H1 (cell line): ENCODE data around the gene GFOD1. TPM values are rescaled to one million over a fixed set of nuclear protein-coding genes. Genes with fewer than 3 reads are reported as not detected.

ENCODE experiments used
- CTCF ChIA-PET: fragments of 300-600 bp; sonication (Branson Sonifier 250); formaldehyde crosslinking; loops from one replicate; lab custom pipeline; 2021; ENCODE audit not compliant: partially characterized antibody; lab: Charles Lee
- POLR2A ChIA-PET: fragments of 300-600 bp; sonication (Branson Sonifier 250); formaldehyde crosslinking; loops from one replicate; lab custom pipeline; 2021; ENCODE audit warnings: inconsistent platforms; ENCODE audit not compliant: partially characterized antibody; lab: Charles Lee
- DNase-seq, 2 experiments: peaks; one replicate each; pipeline versions ENCODE4 v3.0.0 to v3.0.0-alpha.2; 2010 to 2022; ENCODE audit warnings: low spot score in 2 of 2, low read depth in 1 of 2, mixed read lengths in 1 of 2
- FAIRE-seq: peaks from 2 replicates; lab custom pipeline; 2011; peaks lifted over from hg19 to GRCh38; lab: Jason Lieb, UNC
- H2AFZ ChIP-seq: 2 replicates; pipeline ENCODE4 v1.8.1; 2012; ENCODE audit warnings: low read length, inconsistent platforms
- H2AK5ac ChIP-seq: 2 replicates; pipeline ENCODE4 v1.6.1; 2013; ENCODE audit warnings: low read depth, low read length
- H2BK120ac ChIP-seq: replicated peaks from 2 replicates; pipeline ENCODE3; 2013; ENCODE audit warnings: low read depth, low read length, inconsistent platforms
- H2BK12ac ChIP-seq: 2 replicates; pipeline ENCODE4 v1.6.1; 2013; ENCODE audit warnings: low read depth, low read length
- H2BK15ac ChIP-seq: 2 replicates; pipeline ENCODE4 v1.6.1; 2013; ENCODE audit warnings: low read length
- H2BK20ac ChIP-seq: 2 replicates; pipeline ENCODE4 v1.6.1; 2013; ENCODE audit warnings: low read length
- H2BK5ac ChIP-seq: 2 replicates; pipeline ENCODE4 v1.6.1; 2013; ENCODE audit warnings: low read depth, low read length
- H3K14ac ChIP-seq: 2 replicates; pipeline ENCODE4 v1.6.1; 2013; ENCODE audit warnings: inconsistent platforms; ENCODE audit not compliant: insufficient read length
- H3K18ac ChIP-seq: 2 replicates; pipeline ENCODE4 v1.6.1; 2013; ENCODE audit warnings: low read length; ENCODE audit errors: extremely low read depth
- H3K23ac ChIP-seq: 2 replicates; pipeline ENCODE4 v1.6.1; 2013; ENCODE audit warnings: inconsistent platforms; ENCODE audit not compliant: insufficient read length
- H3K23me2 ChIP-seq: 2 replicates; pipeline ENCODE4 v1.6.1; 2013; ENCODE audit warnings: low read depth, low read length
- H3K27ac ChIP-seq: 2 replicates; pipeline ENCODE4 v1.6.1; 2011; ENCODE audit warnings: low read depth, low read length, inconsistent platforms
- H3K27me3 ChIP-seq, 4 experiments: replicated peaks in 1 of 4; 1 replicate in 1 of 4; 2 replicates in 3 of 4; pipeline versions ENCODE4 v1.6.1 to v1.8.1; 2011 to 2013; ENCODE audit warnings: low read length in 3 of 4, mild to moderate bottlenecking in 3 of 4, inconsistent platforms in 2 of 4, mixed read lengths in 2 of 4, moderate library complexity in 1 of 4; ENCODE audit not compliant: control insufficient read depth in 3 of 4, insufficient read depth in 3 of 4; ENCODE audit errors: extremely low read depth in 1 of 4
- H3K36me3 ChIP-seq, 4 experiments: 2 replicates each; pipeline versions ENCODE4 v1.6.1 to v1.8.1; 2011 to 2013; ENCODE audit warnings: mild to moderate bottlenecking in 4 of 4, low read length in 3 of 4, moderate library complexity in 2 of 4, control low read depth in 1 of 4, inconsistent platforms in 1 of 4; ENCODE audit not compliant: insufficient read depth in 4 of 4, control insufficient read depth in 2 of 4
- H3K4ac ChIP-seq: replicated peaks from 2 replicates; pipeline ENCODE3; 2013; ENCODE audit warnings: low read length, low read depth, mixed read lengths, inconsistent platforms; ENCODE audit not compliant: insufficient read length
- H3K4me1 ChIP-seq, 4 experiments: replicated peaks in 1 of 4; 1 replicate in 1 of 4; 2 replicates in 3 of 4; pipeline versions ENCODE4 v1.6.1 to v1.8.1; 2011 to 2013; ENCODE audit warnings: low read length in 3 of 4, inconsistent platforms in 2 of 4, mixed read lengths in 1 of 4; ENCODE audit not compliant: insufficient read depth in 4 of 4, control insufficient read depth in 3 of 4
- H3K4me2 ChIP-seq, 2 experiments: 2 replicates each; pipeline versions ENCODE4 v1.6.1 to v1.8.1; 2011 to 2013; ENCODE audit warnings: low read depth in 2 of 2, low read length in 2 of 2, control low read depth in 1 of 2, inconsistent platforms in 1 of 2, mild to moderate bottlenecking in 1 of 2; ENCODE audit not compliant: insufficient read depth in 1 of 2
- H3K4me3 ChIP-seq, 4 experiments: fragments of 200-600, 300-600 bp in 1 of 4; sonication (generic), shearing (Covaris generic), sonication (Bioruptor Twin) in 1 of 4; 2 replicates each; pipeline versions ENCODE4 v1.5.1 to v1.8.1; 2011 to 2016; ENCODE audit warnings: low read length in 4 of 4, low read depth in 3 of 4, control low read depth in 2 of 4, inconsistent platforms in 2 of 4, mild to moderate bottlenecking in 2 of 4, mixed read lengths in 1 of 4, moderate library complexity in 1 of 4; ENCODE audit not compliant: insufficient read depth in 2 of 4; ENCODE audit errors: extremely low read depth in 1 of 4
- H3K56ac ChIP-seq: replicated peaks from 2 replicates; pipeline ENCODE3; 2013; ENCODE audit warnings: low read depth, mild to moderate bottlenecking, mixed read lengths, low read length, inconsistent platforms; ENCODE audit not compliant: insufficient read length
- H3K79me1 ChIP-seq: 2 replicates; pipeline ENCODE4 v1.6.1; 2013; ENCODE audit warnings: low read depth, low read length, control low read depth
- H3K79me2 ChIP-seq, 2 experiments: 2 replicates each; pipeline versions ENCODE4 v1.6.1 to v1.8.1; 2012 to 2013; ENCODE audit warnings: low read length in 2 of 2, mild to moderate bottlenecking in 2 of 2, inconsistent platforms in 1 of 2; ENCODE audit not compliant: insufficient read depth in 2 of 2, control insufficient read depth in 1 of 2
- H3K9ac ChIP-seq, 4 experiments: replicated peaks in 1 of 4; 1 replicate in 1 of 4; 2 replicates in 3 of 4; pipeline versions ENCODE4 v1.6.1 to v1.8.1; 2011 to 2013; ENCODE audit warnings: low read depth in 3 of 4, low read length in 3 of 4, control low read depth in 2 of 4, mild to moderate bottlenecking in 2 of 4, moderate library complexity in 2 of 4, inconsistent platforms in 1 of 4; ENCODE audit errors: extremely low read depth in 1 of 4
- H3K9me3 ChIP-seq, 2 experiments: 2 replicates each; pipeline versions ENCODE4 v1.6.1 to v1.8.1; 2012 to 2013; ENCODE audit warnings: mild to moderate bottlenecking in 2 of 2, moderate library complexity in 2 of 2, control low read depth in 1 of 2, inconsistent platforms in 1 of 2, low read depth in 1 of 2, low read length in 1 of 2, mixed read lengths in 1 of 2; ENCODE audit not compliant: insufficient read depth in 2 of 2
- H4K20me1 ChIP-seq, 2 experiments: replicated peaks in 1 of 2; 2 replicates each; pipeline versions ENCODE3 to v1.8.1; 2011 to 2013; ENCODE audit warnings: inconsistent platforms in 2 of 2, low read length in 2 of 2, mild to moderate bottlenecking in 1 of 2; ENCODE audit not compliant: insufficient read depth in 2 of 2, control insufficient read depth in 1 of 2
- H4K5ac ChIP-seq: 2 replicates; pipeline ENCODE4 v1.6.1; 2013; ENCODE audit warnings: low read length, low read depth, mixed read lengths, inconsistent platforms; ENCODE audit not compliant: insufficient read length
- H4K8ac ChIP-seq: 2 replicates; pipeline ENCODE4 v1.8.0; 2013; ENCODE audit warnings: mild to moderate bottlenecking, moderate library complexity, low read length, inconsistent platforms; ENCODE audit not compliant: insufficient read depth; ENCODE audit errors: extremely low read depth
- H4K91ac ChIP-seq: replicated peaks from 2 replicates; pipeline ENCODE3; 2013; ENCODE audit warnings: low read length, mixed read lengths, inconsistent platforms; ENCODE audit not compliant: insufficient read length
- BCL11A ChIP-seq, 2 experiments: IDR thresholded peaks; one replicate each; pipeline ENCODE4 v1.6.1; 2011; ENCODE audit warnings: low read depth in 2 of 2, low read length in 2 of 2, mild to moderate bottlenecking in 2 of 2
- BRCA1 ChIP-seq: IDR thresholded peaks from 2 replicates; pipeline ENCODE4 v1.6.1; 2012; ENCODE audit warnings: low read depth, low read length, improper control_type of control experiment
- CBX8 ChIP-seq: fragments of 300-800, 300-1000 bp; sonication (generic); IDR thresholded peaks from 2 replicates; pipeline ENCODE4 v1.7.1; 2016; ENCODE audit warnings: low read depth, low read length, borderline replicate concordance
- CHD2 ChIP-seq: IDR thresholded peaks from 2 replicates; pipeline ENCODE4 v1.6.1; 2012; ENCODE audit warnings: low read length, improper control_type of control experiment
- CREB1 ChIP-seq: IDR thresholded peaks from 2 replicates; pipeline ENCODE4 v1.6.1; 2012; ENCODE audit warnings: inconsistent platforms
- FOSL1 ChIP-seq: IDR thresholded peaks from 2 replicates; pipeline ENCODE4 v1.6.1; 2011; ENCODE audit warnings: mild to moderate bottlenecking, low read depth, low read length, moderate library complexity; ENCODE audit not compliant: insufficient read depth
- GABPA ChIP-seq: IDR thresholded peaks from 2 replicates; pipeline ENCODE4 v1.6.1; 2011; ENCODE audit warnings: mild to moderate bottlenecking, low read length, moderate library complexity, borderline replicate concordance; ENCODE audit not compliant: insufficient read depth
- JUND ChIP-seq: IDR thresholded peaks from 2 replicates; pipeline ENCODE4 v1.6.1; 2011; ENCODE audit warnings: mild to moderate bottlenecking, improper control_type of control experiment, low read length
- RAD21 ChIP-seq, 2 experiments: IDR thresholded peaks in 1 of 2; conservative IDR thresholded peaks in 1 of 2; 2 replicates each; pipeline ENCODE4 v1.6.1; 2011; ENCODE audit warnings: low read depth in 2 of 2, low read length in 2 of 2, improper control_type of control experiment in 1 of 2, inconsistent platforms in 1 of 2, mild to moderate bottlenecking in 1 of 2, moderate library complexity in 1 of 2
- SP1 ChIP-seq: IDR thresholded peaks from 2 replicates; pipeline ENCODE4 v1.6.1; 2011; ENCODE audit warnings: low read depth, low read length
- TAF1 ChIP-seq: IDR thresholded peaks from 2 replicates; pipeline ENCODE4 v1.6.1; 2011; ENCODE audit warnings: mild to moderate bottlenecking, low read depth, low read length
- TAF7 ChIP-seq: optimal IDR thresholded peaks from 2 replicates; pipeline ENCODE3; 2011; ENCODE audit warnings: low read depth, mild to moderate bottlenecking, inconsistent platforms, low read length, moderate library complexity, borderline replicate concordance
- YY1 ChIP-seq: IDR thresholded peaks from 2 replicates; pipeline ENCODE4 v1.6.1; 2011; ENCODE audit warnings: low read depth, mild to moderate bottlenecking, low read length
- WGBS, 2 experiments: shearing (Covaris generic) in 1 of 2; methylation state at CpG; one replicate each; pipeline versions ENCODE4 v1.1.6 to v1.1.7; 2013 to 2015; ENCODE audit warnings: low lambda C conversion rate in 2 of 2, mixed read lengths in 2 of 2, inconsistent platforms in 1 of 2, low coverage in 1 of 2, missing lambda C conversion rate in 1 of 2; ENCODE audit not compliant: insufficient replicate concordance in 2 of 2, insufficient coverage in 1 of 2, insufficient read length in 1 of 2; ENCODE audit errors: extremely low coverage in 1 of 2, missing lambda C conversion rate in 1 of 2; 5-methylcytosine and 5-hydroxymethylcytosine counted together
- polyA plus RNA-seq, 7 experiments: library from polyadenylated mRNA; depleted of rRNA in 3 of 7; stranded (reverse) in 5 of 7; unstranded in 2 of 7; fragments of >200 nt in 5 of 7; fragments of 200-250 nt in 2 of 7; gene quantifications; 1 replicate in 5 of 7; 2 replicates in 1 of 7; 4 replicates in 1 of 7; pipeline versions ENCODE4 v1.2.1 to v1.2.3, GENCODE V29; 2011 to 2013; ENCODE audit warnings: missing spikeins in 2 of 7, mixed read lengths in 2 of 7
- total RNA-seq: library from RNA; stranded (reverse); fragmentation: NEBNext Ultra II Directional; extraction: Animal tissue kit (Norgen Biotek cat#: 25700); gene quantifications from 2 replicates; pipeline ENCODE4 v1.2.1, GENCODE V29; 2021

Gene GFOD1
- total and polyA plus RNA-seq, 2 of the 8 experiments (the other 6 are each of a cell fraction or from before 2014, with no cell fraction given), result 2.5 to 8.8 TPM

- DNase-seq, result no peak
- Histone ChIP-seq H2BK20ac (no peak overlapping the region), H3K4me2 (no peak overlapping the region), H2AK5ac (no peak overlapping the region), H4K8ac (no peak overlapping the region), H3K18ac (no peak overlapping the region), H2BK12ac (no peak overlapping the region), H3K79me1 (no peaks in the 10 kb centered on the region; the same call in 1 of the 2 replicates), H3K4me1 (peaks cover 0 to 5% (median 2%) of the 10 kb centered on the region in 4 experiments; a peak in 6 of 7 replicates), H3K14ac (no peak overlapping the region), H3K79me2 (peaks cover 0 to 8% of the 10 kb centered on the region in 2 experiments; a peak in 1 of 4 replicates), H3K27ac (no peak overlapping the region), H4K91ac (no peak overlapping the region), H2BK120ac (no peak overlapping the region), H3K4me3 (no peak overlapping the region), H2AFZ (no peak overlapping the region), H2BK15ac (no peak overlapping the region), H4K5ac (no peak overlapping the region), H3K27me3 (no peaks in the 10 kb centered on the region), H3K23me2 (no peaks in the 10 kb centered on the region), H3K4ac (no peak overlapping the region), H3K36me3 (no peaks in the 10 kb centered on the region), H2BK5ac (no peak overlapping the region), H3K9me3 (no peaks in the 10 kb centered on the region), H3K9ac (no peak overlapping the region), H4K20me1 (no peaks in the 10 kb centered on the region), H3K56ac (no peak overlapping the region), H3K23ac (no peak overlapping the region)
- ChIA-PET POLR2A (interaction anchor here (0.5 to 1.4 kb wide), 2 partner anchors 13 to 321 kb away, joined by 3 to 4 read pairs; no protein-coding TSS in a partner anchor), CTCF (interaction anchor here (1.2 kb wide), 1 partner anchor 10 kb away, joined by 4 read pairs; no protein-coding TSS in a partner anchor)
- WGBS, 2 experiments, result 69% methylated on average over 4 of the region's 4 CpGs; no CpG with 5 or more reads in 1 of the 2 experiments
- no peak for FAIRE-seq
- TF ChIP-seq GABPA, result no peak
- TF ChIP-seq TAF1, result no peak
- no peak for TF ChIP-seq FOSL1
- TF ChIP-seq TAF7, result no peak
- TF ChIP-seq BRCA1, result no peak
- no peak for TF ChIP-seq YY1
- no peak for TF ChIP-seq JUND
- no peak for TF ChIP-seq CREB1
- TF ChIP-seq SP1, result no peak
- TF ChIP-seq CHD2, result no peak
- no peak for TF ChIP-seq CBX8
- TF ChIP-seq RAD21 (IDR thresholded peaks at IDR 0.05 in 1 of 2, conservative IDR thresholded peaks at IDR 0.05 in 1 of 2; ENCODE audit: low read depth in 2 of 2, low read length in 2 of 2), result no peak
- no peak for TF ChIP-seq BCL11A (IDR thresholded peaks at IDR 0.05; ENCODE audit: low read depth in 2 of 2, low read length in 2 of 2)
Observed at GRCh38 chr6:13435477-13436246, 51.7 kb downstream of the GFOD1 start.
